A549 (cell line): Measurements from ENCODE around the gene NR2E3. TPM values are rescaled to one million over a fixed set of nuclear protein-coding genes. Genes with fewer than 3 reads are reported as not detected.

Source experiments
- ATAC-seq, 2 experiments: fragments of 200-7000 bp in 1 of 2; fragments of >200 bp in 1 of 2; cut with Nextera tagmentation in 1 of 2; cut with Tn5 transposase in 1 of 2; 3 replicates each; pipeline versions ENCODE4 v1.8.0 to v1.9.1; 2018 to 2020; ENCODE audit warnings: mild to moderate bottlenecking in 1 of 2, moderate library complexity in 1 of 2
- CTCF ChIA-PET: fragments of 300-600 bp; sonication (Branson Sonifier 250); formaldehyde crosslinking; extraction: SDS; loops from one replicate; lab custom pipeline; 2021; ENCODE audit warnings: antibody characterized with exemption, inconsistent platforms; lab: Yijun Ruan, JAX
- POLR2A ChIA-PET: fragments of 350-600 bp; formaldehyde crosslinking; extraction: SDS; loops from one replicate; lab custom pipeline; 2021; ENCODE audit warnings: antibody characterized with exemption, inconsistent platforms; lab: Yijun Ruan, JAX
- DNase-seq, 2 experiments: peaks; one replicate each; pipeline versions ENCODE4 v3.0.0 to v3.0.0-alpha.2; 2011 to 2016; ENCODE audit warnings: low read depth in 1 of 2, low spot score in 1 of 2
- FAIRE-seq: peaks from 2 replicates; lab custom pipeline; 2011; peaks lifted over from hg19 to GRCh38; lab: Jason Lieb, UNC
- H3K27ac ChIP-seq, 2 experiments: fragments of >200 bp; sonication (Bioruptor Twin); formaldehyde crosslinking; 3 replicates each; pipeline ENCODE4 v1.5.1; 2016 to 2017
- H3K4me1 ChIP-seq: fragments of >200 bp; sonication (Bioruptor Twin); formaldehyde crosslinking; 3 replicates; pipeline ENCODE4 v1.6.1; 2016
- H3K4me2 ChIP-seq: fragments of >200 bp; sonication (Bioruptor Twin); formaldehyde crosslinking; 3 replicates; pipeline ENCODE4 v1.6.1; 2016
- H3K4me3 ChIP-seq: fragments of >200 bp; sonication (Bioruptor Twin); formaldehyde crosslinking; 3 replicates; pipeline ENCODE4 v1.5.1; 2016
- H3K9me3 ChIP-seq: fragments of >200 bp; sonication (Bioruptor Twin); formaldehyde crosslinking; 3 replicates; pipeline ENCODE4 v1.6.1; 2016
- CBX2 ChIP-seq: fragments of 200-600 bp; sonication (generic); IDR thresholded peaks from 2 replicates; pipeline ENCODE4 v1.6.1; 2016; ENCODE audit warnings: low read depth, mild to moderate bottlenecking, borderline replicate concordance
- EHMT2 ChIP-seq: fragments of 200-600 bp; sonication (generic); IDR thresholded peaks from 2 replicates; pipeline ENCODE4 v1.6.1; 2016; ENCODE audit warnings: antibody characterized with exemption, low read depth, mild to moderate bottlenecking, moderate library complexity
- FOSL2 ChIP-seq, 2 experiments: fragments of 450-650 bp in 1 of 2; fragments of >200 bp in 1 of 2; sonication (Bioruptor Twin) in 1 of 2; formaldehyde crosslinking; IDR thresholded peaks; 2 replicates each; pipeline versions ENCODE4 v1.5.0 to v1.6.1; 2016 to 2020; ENCODE audit warnings: mild to moderate bottlenecking in 1 of 2, moderate library complexity in 1 of 2
- GATA3 ChIP-seq: IDR thresholded peaks from 2 replicates; pipeline ENCODE4 v1.6.1; 2012; ENCODE audit warnings: borderline replicate concordance
- HOXA7 ChIP-seq: fragments of 250-450 bp; sonication (Bioruptor Pico); IDR thresholded peaks from 2 replicates; pipeline ENCODE4 v1.5.0; 2020; ENCODE audit warnings: mild to moderate bottlenecking, moderate library complexity
- HOXB13 ChIP-seq: fragments of 250-450 bp; sonication (Bioruptor Pico); IDR thresholded peaks from 2 replicates; pipeline ENCODE4 v1.5.0; 2020; ENCODE audit warnings: low read depth, mild to moderate bottlenecking, moderate library complexity
- HOXB5 ChIP-seq: fragments of 250-450 bp; sonication (Bioruptor Pico); IDR thresholded peaks from 2 replicates; pipeline ENCODE4 v1.5.0; 2020; ENCODE audit warnings: mild to moderate bottlenecking, moderate library complexity
- JUN ChIP-seq, 2 experiments: fragments of >200 bp; sonication (Bioruptor Twin); formaldehyde crosslinking; IDR thresholded peaks; 2 replicates in 1 of 2; 3 replicates in 1 of 2; pipeline ENCODE4 v1.6.1; 2016 to 2017
- JUNB ChIP-seq: fragments of >200 bp; sonication (Bioruptor Twin); formaldehyde crosslinking; IDR thresholded peaks from 2 replicates; pipeline ENCODE4 v1.6.1; 2016
- NFE2L2 ChIP-seq: fragments of 150-350 bp; conservative IDR thresholded peaks from 2 replicates; pipeline ENCODE4 v1.6.1; 2014; ENCODE audit warnings: low read length
- RCOR1 ChIP-seq: fragments of 150-350 bp; IDR thresholded peaks from 2 replicates; pipeline ENCODE4 v1.6.1; 2014; ENCODE audit warnings: antibody characterized with exemption, low read length, low read depth
- RFX5 ChIP-seq: fragments of 450-650 bp; IDR thresholded peaks from 2 replicates; pipeline ENCODE4 v1.7.1; 2014; ENCODE audit warnings: antibody characterized with exemption, mild to moderate bottlenecking, moderate library complexity
- RNF2 ChIP-seq: fragments of 200-600 bp; sonication (generic); IDR thresholded peaks from 2 replicates; pipeline ENCODE4 v1.6.1; 2016; ENCODE audit warnings: low read depth, mild to moderate bottlenecking, antibody characterized with exemption, moderate library complexity, borderline replicate concordance
- SMC3 ChIP-seq: fragments of >200 bp; sonication (Bioruptor Twin); formaldehyde crosslinking; IDR thresholded peaks from 3 replicates; pipeline ENCODE4 v1.6.1; 2018; ENCODE audit warnings: inconsistent platforms
- ZC3H11A ChIP-seq: fragments of 450-650 bp; IDR thresholded peaks from 2 replicates; pipeline ENCODE4 v1.6.1; 2014; ENCODE audit warnings: antibody characterized with exemption, mild to moderate bottlenecking
- WGBS: methylation state at CpG from one replicate; pipeline ENCODE4 v1.1.6; 2017; ENCODE audit errors: missing lambda C conversion rate; 5-methylcytosine and 5-hydroxymethylcytosine counted together
- polyA plus RNA-seq, 4 experiments: library from polyadenylated mRNA; depleted of rRNA in 3 of 4; stranded (reverse); fragments of >200 nt; fragmentation: RNase III in 1 of 4; extraction: RNeasy Plus Mini Kit Qiagen cat#74134 plus additional on column Dnase treatment in 1 of 4; gene quantifications; 2 replicates in 3 of 4; 3 replicates in 1 of 4; pipeline ENCODE4 v1.2.3, GENCODE V29; 2011 to 2017
- TF ChIP-seq, protein P1 (sequence below): fragments of >200 bp; sonication (Bioruptor Twin); formaldehyde crosslinking; IDR thresholded peaks from 3 replicates; pipeline ENCODE4 v1.6.1; 2016
- TF ChIP-seq, protein P2 (sequence below): IDR thresholded peaks from 2 replicates; pipeline ENCODE4 v1.6.1; 2012

Gene NR2E3
- polyA plus RNA-seq, 2 of the 4 experiments (the other 2 are of a cell fraction) = 0.13 to 0.79 TPM

DNA sequence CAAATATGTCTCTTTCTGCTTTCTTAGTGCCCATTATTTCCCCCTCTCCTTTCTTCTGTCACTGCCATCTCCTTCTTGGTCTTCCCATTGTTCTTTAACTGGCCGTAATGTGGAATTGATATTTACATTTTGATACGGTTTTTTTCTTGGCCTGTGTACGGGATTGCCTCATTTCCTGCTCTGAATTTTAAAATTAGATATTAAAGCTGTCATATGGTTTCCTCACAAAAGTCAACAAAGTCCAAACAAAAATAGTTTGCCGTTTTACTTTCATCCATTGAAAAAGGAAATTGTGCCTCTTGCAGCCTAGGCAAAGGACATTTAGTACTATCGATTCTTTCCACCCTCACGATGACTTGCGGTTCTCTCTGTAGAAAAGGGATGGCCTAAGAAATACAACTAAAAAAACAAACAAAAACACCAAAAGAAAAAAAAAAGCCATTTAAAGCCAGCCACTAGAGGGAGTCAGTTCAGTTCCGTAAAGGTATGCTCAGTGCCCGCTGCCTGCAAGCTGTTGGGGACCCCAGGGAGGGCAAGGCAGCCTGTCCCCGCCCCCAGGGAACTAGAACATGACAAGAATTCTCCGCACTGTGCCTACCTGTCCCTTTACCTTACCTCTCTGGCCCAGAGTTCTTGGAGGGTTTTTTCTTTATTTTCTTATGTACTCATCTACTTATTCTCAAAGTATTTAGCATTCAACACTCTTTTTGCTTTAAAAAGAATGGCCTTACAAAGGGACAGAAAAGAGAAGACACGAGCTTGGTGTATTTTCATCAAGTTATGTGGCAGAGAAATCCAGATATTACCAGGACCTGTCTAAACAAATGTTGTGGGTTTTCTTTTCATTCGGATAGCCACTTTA, 30.0 kb upstream of the NR2E3 start (continued):
- no peak for TF ChIP-seq HOXB13 (CRISPR knock-in tag)
- TF ChIP-seq GATA3 = no peak
- peak; percentile 81 for TF ChIP-seq SMC3
- no peak for TF ChIP-seq JUNB
- TF ChIP-seq ZC3H11A = no peak
- TF ChIP-seq, protein P1, sequence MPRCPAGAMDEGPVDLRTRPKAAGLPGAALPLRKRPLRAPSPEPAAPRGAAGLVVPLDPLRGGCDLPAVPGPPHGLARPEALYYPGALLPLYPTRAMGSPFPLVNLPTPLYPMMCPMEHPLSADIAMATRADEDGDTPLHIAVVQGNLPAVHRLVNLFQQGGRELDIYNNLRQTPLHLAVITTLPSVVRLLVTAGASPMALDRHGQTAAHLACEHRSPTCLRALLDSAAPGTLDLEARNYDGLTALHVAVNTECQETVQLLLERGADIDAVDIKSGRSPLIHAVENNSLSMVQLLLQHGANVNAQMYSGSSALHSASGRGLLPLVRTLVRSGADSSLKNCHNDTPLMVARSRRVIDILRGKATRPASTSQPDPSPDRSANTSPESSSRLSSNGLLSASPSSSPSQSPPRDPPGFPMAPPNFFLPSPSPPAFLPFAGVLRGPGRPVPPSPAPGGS = no peak

DNA sequence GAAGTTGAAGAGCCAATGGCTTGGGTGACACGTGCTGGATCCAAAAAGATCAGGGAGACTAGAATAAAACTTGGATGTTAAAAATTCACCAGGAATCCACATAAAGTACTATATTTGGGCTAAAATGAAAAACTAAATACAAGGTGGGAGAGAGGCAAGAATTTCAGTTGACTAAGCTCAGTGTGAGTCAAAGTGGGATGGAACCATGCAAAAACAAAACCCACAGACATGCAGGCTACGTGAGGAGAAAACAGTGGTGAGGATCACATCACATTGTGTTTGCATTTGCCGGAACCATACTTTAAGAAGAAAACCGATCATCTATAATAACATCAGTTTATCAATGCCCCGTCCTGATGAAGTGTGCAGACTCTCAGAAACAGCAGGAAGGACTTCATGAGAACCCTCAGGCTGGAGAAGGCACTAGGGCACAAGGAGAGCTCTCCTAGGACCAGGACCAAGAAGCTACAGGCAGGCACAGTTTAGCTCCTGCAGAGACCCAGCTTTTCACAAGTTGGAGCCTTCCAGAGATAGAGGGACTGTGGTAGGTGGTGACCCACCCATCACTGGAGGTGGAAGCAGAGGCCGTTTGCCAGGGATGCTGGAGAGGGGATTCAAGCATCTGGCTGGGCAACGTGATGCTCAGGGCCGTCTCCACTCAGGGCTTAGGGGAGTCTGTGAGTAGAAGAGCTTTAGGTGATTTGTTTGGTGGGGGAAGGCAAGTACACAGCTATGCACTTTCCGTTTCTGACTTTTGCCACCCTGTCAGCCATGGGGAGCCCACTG, 29.0 kb upstream of the NR2E3 start:
- FAIRE-seq = no peak
- H3K4me2 ChIP-seq = no peak overlapping the region
- no peaks in the 10 kb centered on the region for H3K9me3 ChIP-seq
- DNase-seq = no peak
- TF ChIP-seq, protein P2, sequence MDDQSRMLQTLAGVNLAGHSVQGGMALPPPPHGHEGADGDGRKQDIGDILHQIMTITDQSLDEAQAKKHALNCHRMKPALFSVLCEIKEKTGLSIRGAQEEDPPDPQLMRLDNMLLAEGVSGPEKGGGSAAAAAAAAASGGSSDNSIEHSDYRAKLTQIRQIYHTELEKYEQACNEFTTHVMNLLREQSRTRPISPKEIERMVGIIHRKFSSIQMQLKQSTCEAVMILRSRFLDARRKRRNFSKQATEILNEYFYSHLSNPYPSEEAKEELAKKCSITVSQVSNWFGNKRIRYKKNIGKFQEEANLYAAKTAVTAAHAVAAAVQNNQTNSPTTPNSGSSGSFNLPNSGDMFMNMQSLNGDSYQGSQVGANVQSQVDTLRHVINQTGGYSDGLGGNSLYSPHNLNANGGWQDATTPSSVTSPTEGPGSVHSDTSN = no peak
- TF ChIP-seq GATA3 (no peak), CBX2 (no peak)
- H3K27ac ChIP-seq = peak overlapping the region; percentile 72 to 75
- H3K4me1 ChIP-seq = peaks cover 21% of the 10 kb centered on the region
- ChIA-PET CTCF (interaction anchor here (0.7 to 12.5 kb wide), 16 partner anchors 8 to 376 kb away, joined by 3 to 175 read pairs (median 8); no protein-coding TSS in a partner anchor), POLR2A (interaction anchor here (0.5 kb wide), 1 partner anchor 38 kb away, joined by 3 read pairs; no protein-coding TSS in a partner anchor)
- peak in 1 of 2 experiments; percentile 14; a peak in 1 of 6 replicates for ATAC-seq
- 81% methylated on average over 9 of the region's 9 CpGs for WGBS
- no peak overlapping the region for H3K4me3 ChIP-seq

DNA sequence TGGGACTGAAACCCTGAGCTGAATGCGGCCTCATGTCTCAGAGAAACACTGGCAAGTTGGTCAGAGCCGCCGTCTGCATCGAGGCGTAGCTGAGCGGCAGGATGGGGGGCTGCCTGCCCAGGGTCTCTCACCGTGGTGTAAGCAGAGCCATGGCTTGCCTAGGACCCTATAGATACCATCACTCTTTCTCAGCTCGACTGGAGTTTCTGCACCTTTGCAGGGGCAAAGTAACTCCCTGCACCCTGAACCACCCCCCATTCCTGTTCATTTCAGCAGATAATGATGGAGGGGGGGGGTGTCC, 28.4 kb upstream of the NR2E3 start:
- FAIRE-seq = no peak

DNA sequence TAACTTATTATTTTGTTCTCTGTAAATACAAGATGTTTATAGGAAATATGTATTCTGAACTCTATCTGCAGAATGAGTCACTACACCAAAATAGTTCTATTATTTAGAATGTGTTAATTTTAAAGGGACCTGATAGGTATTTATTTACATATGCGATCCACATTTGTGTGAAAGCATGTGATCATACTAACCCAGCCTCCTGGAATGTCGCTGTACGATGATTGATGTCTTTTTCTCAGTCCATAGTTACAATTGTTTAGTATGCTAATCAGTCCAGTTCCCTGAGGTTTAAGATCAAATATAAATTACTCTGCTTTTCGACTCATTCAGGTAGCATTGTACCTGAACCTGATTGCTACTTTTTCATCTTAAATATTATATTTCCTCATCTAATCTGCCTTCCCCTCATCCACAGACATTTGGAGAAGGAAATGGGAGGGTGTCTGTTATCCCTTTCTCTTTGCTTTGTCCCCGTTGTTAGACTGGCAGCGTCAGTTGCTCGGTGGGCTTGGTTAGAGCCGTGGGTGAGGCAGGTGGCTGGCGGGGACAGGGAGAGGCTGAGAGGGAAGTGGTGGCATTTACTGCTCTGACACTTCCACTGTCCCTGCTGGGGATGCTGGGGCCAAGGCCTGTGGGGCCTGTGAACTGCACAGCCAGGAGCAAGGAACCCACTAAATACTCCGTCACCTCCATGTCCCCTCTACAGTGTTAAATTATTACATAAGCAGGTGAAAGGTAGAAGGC, 27.8 kb upstream of the NR2E3 start:
- peak; percentile 80; the same call in 1 of the 2 replicates for TF ChIP-seq HOXB5 (CRISPR knock-in tag)
- no peak for TF ChIP-seq EHMT2
- ChIA-PET CTCF (interaction anchor here (3.6 to 12.5 kb wide), 5 partner anchors 11 to 374 kb away, joined by 23 to 175 read pairs (median 35); no protein-coding TSS in a partner anchor), POLR2A (no interaction called here)
- H3K4me2 ChIP-seq = no peak overlapping the region
- H3K27ac ChIP-seq = peak overlapping the region; percentile 43 to 75; a peak in 4 of 6 replicates
- ATAC-seq (no peak), FAIRE-seq (no peak), DNase-seq (no peak)
- no peak overlapping the region for H3K4me3 ChIP-seq
- no peaks in the 10 kb centered on the region for H3K9me3 ChIP-seq
- 93% methylated on average over 10 of the region's 10 CpGs for WGBS
- H3K4me1 ChIP-seq = peaks cover 21% of the 10 kb centered on the region

More for the DNA sequence above, 28.4 kb upstream of the NR2E3 start:
- peaks cover 21% of the 10 kb centered on the region for H3K4me1 ChIP-seq
- no peak for DNase-seq
- H3K27ac ChIP-seq = peak overlapping the region; percentile 72 to 75
- 85% methylated on average over 8 of the region's 8 CpGs for WGBS
- ChIA-PET CTCF (interaction anchor here (0.7 to 12.5 kb wide), 8 partner anchors 8 to 376 kb away, joined by 3 to 175 read pairs (median 28); no protein-coding TSS in a partner anchor), POLR2A (no interaction called here)
- ATAC-seq = no peak
- TF ChIP-seq HOXA7 (CRISPR knock-in tag) (no peak), FOSL2 (IDR thresholded peaks at IDR 0.05) (no peak), FOSL2 (CRISPR knock-in tag; IDR thresholded peaks at IDR 0.05) (no peak), GATA3 (no peak), HOXB13 (CRISPR knock-in tag) (no peak), HOXB5 (CRISPR knock-in tag) (no peak), RFX5 (no peak), JUN (IDR thresholded peaks at IDR 0.05) (no peak), NFE2L2 (no peak), RCOR1 (no peak), RNF2 (no peak)
- H3K9me3 ChIP-seq = no peaks in the 10 kb centered on the region
- H3K4me3 ChIP-seq = no peak overlapping the region
- no peak overlapping the region for H3K4me2 ChIP-seq
